Stimulated activated CD8-positive, alpha-beta memory T cell treated with anti-CD3 and anti-CD28 coated beads, Interleukin-15, amount 100 ng/mL, for 48 hours (primary cell): Measurements from ENCODE around the gene SENP2.
"Not testable (repeated sequence)": the region's sequence is repeated elsewhere in the genome, so short reads cannot be mapped to it uniquely, and the experiment has no call there.

ENCODE experiments used
- DNase-seq, 2 donors: peaks; one replicate each; pipeline ENCODE4 v3.0.0-alpha.2; 2020; ENCODE audit warnings: low read depth in 2 of 2

Gene SENP2

DNA sequence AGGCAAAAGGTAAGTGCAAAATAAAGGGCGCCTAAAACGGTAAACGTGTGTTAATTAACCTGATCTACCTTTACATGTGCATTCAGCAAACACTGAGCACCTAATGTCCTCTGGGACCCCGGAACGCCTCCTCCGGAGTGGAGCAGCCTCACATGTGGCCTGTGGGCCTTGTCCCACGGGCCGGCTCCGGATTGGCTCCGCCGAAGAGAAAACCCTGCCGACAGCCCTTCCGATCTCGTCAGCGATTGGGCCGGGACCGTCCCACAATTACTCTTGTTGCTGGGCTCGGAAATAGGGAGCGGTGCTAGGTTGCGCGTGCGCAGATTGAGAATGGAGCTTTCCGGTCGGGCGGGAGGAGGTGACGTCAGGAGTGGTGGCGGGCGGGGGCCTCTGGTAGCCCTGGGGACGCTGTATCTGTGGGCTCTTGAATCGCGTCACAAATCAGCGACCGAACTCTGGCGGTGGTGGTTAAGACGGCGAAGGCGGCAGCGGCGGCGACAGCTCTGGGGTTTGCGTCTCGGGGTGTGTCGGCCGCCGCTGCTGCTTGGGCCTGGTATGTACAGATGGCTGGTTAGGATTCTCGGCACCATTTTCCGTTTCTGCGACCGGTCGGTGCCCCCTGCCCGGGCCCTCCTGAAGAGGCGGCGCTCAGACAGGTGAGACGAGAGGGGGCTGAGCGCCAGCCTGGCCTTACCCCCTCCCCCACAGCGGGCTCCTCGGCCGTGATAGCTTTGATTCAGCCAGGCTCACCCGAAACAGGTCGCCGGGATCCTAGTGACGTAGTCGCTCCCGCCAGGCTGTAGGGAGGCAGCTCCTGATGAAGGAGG lies at the start of gene SENP2:
TSS of gene SENP2 (plus strand) at position 437 of the 827 bp plus-strand sequence. CDS start at position 556, 119 bp downstream.
- DNase-seq = peak; percentile 98 to 99

DNA sequence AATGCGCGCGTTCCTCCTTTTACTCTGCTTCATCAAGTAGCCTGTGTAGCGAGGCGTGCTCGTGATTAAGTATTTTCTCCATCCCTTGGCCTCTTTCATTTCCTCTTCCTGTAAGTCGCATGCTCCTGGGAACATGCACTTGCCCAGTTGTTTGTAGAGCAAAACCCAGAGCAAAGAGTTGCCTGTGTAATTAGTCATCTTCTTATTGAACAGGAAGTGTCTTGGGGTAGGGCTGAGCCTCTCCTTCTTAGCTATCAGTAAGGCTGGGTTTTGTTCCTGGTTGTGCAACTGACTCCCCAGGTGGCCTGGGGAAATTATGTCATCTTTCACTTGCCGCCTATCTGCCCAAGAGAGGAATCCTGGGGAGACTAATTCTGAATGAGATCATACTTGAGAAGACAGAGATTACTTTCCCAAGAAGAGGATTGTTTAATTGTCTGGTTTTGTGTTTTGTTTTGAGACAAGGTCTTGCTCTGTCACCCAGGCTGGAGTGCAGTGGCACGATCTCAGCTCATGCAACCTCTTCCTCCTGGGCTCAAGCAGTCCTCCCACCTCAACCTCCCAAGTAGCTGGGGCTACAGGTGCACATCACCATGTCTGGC lies 48.6 kb upstream of the SENP2 start:
- peak; percentile 1 to 40 for DNase-seq

DNA sequence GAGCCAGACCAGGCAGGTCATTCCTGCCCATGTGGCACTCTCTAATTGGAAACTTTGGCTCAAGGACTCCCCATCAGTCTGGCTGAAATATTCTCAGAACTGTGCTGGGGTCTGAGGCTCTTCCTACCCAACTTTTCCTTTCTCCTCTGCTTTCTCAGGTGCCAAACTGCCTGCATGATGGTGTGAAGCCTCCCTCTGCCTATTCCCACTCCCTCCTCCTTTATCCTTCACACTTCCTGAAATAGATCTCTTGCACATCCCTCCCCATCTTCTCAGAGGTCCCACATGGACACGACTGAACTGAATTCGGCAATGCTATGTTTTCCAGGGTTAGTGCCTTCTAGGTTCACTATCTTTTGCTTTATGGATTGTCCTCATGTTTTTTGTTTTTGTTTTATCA lies 46.2 kb upstream of the SENP2 start:
- no peak for DNase-seq

DNA sequence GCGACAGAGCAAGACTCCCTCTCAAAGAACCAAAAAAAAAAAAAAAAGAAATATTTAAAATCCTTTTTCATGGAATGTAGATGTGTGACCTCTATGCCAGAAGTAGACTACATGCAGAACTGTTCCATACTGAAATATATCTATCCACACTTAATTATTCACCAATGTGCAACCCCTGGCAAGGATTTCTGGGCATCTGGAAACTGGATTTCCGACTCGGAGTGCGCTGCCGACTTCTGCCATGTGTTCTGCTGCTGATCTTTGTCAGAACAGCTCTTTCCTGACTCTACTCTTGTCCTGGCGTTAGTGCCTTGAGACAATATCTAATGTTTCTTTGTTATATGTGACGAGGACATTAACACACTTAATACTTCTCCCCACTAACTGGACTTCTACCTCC lies 45.4 kb upstream of the SENP2 start:
- DNase-seq = no peak

DNA sequence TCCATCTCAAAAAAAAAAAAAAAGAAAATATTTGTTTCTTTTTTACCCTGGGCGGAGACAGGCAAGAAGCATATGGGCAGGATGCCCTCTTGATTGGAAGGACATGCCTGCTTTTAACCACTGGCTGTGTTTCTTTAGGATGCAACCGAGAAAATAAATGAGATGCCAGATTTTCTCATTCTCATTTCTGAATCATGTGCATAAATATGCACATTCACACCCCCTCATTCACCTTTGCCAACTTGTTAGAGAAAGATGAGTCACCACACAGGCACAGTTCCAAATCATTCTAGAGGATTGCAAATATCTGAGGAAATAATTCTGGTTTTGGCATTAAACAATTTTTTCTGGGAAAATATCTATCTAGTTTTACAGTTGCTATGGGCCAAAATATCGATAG lies 37.0 kb upstream of the SENP2 start:
- DNase-seq = no peak

DNA sequence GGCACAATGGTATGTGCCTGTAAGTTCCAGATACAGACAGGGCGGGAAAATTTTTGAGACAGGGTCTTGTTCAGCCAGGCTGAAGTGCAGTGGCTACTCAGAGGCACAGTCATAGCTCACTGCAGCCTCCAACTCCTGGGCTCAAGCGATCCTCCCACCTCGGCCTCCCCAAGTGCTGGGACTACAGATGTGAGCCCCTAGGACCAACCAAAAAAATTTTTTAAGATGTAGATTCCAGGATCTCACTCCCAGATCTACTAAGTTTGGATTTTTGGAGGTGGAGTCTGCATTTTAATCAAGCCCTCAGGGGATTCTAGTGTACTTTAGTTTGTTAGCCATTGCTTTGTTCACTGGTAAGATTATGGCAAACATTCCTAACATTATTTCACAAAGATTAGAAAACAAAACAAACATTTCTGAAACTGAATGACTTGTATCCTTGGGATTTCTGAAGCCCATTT lies 36.4 kb upstream of the SENP2 start:
- DNase-seq = no peak

DNA sequence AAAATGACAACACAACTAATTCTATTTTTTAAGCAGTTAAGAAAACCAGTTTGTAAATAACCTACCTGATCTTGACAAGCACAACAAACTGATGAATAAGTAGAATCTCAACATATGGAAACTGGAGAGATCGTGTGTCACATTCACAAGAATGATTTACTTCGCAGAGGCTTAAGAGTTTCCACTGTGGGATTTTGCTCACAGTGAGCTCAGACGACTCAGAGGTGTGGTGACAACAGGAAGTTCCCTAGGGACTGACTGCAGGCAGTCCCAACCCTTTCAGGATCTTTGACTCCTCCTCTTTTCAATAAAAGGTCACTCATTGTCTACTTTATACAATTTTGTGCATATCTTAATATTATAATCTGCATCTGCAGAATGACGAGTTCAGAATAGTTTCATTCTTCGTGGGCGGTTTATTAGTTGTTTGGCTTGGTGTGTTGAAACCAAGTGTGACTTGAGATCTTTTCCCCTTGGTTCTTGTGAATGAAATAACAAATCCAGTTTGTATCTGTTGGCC lies 33.7 kb upstream of the SENP2 start, which contains the start of gene LIPH:
TSS of gene LIPH (minus strand) at position 231 of the 520 bp plus-strand sequence. CDS start at position 114, 117 bp downstream.
- DNase-seq = peak in 1 of 2 donors; percentile 27

DNA sequence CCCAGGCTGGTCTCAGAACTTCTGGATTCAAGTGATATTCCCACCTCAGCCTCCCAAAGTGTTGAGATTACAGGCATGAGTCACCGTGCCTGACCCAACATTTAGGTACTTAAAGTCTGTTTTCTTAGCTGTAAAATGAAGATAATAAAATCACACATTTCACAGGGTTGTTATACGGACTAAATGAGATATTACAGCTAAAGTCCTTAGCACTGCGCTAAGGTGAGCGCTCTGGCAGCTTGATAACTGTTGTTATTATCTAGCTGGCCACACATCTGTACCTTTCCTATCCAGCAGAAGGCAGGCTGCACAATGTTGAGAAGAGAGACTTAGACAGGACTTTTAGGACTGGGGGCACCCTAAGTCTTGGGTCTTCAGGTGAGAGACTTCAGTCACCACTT lies 31.0 kb upstream of the SENP2 start:
- DNase-seq = no peak

DNA sequence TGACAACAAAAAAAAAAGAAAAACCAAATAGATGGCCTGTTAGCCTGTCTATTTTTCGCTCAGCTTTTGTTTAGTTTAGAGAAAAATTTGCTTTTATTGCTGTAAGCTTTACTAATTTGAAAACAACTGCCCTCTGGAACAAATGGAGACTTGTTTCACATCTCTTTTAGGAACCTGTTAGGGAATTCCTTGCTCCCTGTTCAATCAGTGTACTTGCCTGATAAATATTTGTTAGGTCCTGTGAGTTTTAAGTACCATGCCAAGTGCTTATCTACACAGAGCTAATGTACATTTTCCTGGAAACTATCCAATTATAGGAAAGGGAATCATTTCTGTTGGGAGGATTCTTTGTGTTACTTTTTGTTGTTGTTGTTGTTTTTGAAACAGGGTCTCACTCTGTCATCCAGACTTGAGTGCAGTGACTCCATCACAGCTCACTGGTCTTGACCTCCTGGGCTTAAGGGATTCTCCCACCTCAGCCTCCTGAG lies 30.2 kb upstream of the SENP2 start:
- no peak for DNase-seq

DNA sequence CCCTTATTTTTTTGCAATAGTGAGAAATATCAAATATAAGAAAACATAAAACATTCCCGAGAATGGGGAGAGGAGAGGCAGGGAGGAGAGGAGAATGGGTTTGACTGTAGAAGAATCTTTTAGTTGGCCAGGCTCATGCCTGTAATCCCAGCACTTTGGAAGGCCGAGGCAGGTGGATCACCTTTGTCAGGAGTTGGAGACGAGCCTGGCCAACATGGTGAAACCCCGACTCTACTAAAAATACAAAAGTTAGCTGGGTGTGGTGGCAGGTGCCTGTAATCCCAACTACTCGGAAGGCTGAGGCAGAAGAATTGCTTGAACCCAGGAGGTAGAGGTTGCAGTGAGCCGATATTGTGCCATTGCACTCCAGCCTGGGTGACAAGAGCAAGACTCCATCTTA lies 29.5 kb upstream of the SENP2 start:
- DNase-seq = not testable (repeated sequence)

DNA sequence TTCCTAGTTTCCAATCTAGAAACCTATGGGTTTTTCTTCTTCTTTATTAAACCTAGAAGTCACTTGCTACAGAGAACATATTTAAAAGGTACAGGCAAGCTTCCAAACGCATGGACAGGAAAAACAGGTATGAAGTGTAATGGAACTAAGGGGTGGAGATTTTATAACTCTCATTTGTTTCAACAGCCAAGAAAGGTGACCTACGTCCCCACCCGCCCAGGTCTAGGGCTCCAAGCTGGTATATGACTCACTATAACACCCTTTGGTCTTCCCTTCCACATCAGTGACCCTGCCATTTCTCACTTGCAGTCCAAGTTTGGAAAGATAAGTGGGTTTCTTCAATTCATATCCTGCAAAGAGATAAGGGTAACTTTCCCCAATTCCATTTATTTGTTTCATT lies 27.7 kb upstream of the SENP2 start:
- DNase-seq = no peak

DNA sequence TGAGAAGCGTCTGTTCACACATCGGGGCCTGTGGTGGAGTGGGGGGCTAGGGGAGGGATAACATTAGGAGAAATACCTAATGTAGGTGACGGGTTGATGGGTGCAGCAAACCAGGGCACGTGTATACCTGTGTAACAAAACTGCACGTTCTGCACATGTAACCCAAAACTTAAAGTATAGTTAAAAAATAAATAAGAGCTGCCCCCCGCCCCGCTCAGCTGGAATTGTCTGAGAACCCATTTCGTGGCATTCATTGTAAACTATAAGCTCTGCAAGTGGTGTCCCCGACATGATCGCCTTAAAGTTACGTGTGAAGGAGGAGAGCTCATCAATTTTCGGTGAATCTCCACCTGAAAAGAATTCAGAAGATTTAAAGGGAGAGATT lies 26.4 kb upstream of the SENP2 start:
- no peak for DNase-seq

DNA sequence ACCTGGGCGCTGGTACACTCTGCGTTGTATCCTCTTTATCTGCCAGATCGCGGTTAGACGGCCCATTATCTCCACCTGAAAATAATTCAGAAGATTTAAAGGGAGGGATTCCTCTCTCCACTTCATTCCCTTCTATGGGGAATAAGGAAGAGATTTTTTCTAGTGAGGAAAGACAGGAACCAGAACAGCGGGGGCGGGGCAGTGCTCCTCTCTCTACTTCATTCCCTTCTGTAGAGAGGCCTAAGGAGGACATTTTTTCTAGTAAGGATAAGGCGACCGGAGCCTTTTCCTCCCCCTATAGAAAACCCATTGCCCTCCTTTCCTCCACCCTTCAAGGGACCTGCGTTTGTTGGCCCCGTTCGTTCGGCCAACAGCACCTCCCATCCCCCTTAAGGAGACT lies 25.4 kb upstream of the SENP2 start:
- no peak for DNase-seq

DNA sequence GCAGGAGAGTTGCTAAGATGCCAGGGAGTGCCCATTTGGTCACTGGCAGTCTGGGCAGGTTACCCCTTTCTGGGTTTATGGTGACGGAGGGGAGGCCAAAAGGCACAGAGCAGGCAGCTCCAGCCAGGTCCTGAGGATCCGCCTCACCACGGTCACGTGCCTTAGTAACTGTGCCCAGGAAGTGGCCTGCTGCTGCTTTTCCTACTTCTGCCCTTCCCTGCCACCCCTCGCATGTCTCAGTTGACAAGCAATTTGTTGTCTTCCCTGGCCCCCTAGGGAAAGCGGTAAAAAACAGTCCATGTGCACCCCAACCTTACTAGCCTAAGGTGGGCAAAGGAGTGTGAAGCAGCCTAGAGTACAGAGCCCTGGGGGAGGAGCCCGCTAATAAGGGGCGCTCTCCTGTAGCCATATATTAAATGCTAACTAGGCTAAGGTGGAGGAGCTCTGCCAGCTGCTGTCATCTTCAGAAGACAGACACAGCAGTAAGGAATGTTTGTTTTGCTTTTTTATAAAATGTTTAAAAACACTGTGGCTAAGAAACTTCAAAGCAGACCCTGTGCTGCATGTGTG lies 24.6 kb upstream of the SENP2 start:
- no peak for DNase-seq

DNA sequence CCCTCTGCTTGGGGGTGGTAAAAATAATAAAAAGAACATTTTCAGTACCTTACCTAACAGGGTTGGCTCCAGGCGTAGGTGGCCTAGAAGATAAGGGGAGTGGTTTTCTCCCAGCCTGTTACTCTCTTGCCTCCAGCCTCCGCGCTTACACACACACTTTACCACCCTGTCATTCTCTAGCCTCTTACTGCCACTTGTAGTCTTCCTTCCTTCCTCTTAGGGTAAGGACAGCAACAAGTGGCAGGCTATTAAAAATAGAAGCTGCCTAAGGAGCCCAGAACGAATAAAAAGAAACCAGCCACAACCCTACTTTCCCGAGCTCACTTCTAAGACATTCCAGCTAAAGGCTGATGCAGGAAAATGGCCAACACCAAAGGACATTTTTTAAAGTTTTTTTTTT lies 24.1 kb upstream of the SENP2 start:
- no peak for DNase-seq

DNA sequence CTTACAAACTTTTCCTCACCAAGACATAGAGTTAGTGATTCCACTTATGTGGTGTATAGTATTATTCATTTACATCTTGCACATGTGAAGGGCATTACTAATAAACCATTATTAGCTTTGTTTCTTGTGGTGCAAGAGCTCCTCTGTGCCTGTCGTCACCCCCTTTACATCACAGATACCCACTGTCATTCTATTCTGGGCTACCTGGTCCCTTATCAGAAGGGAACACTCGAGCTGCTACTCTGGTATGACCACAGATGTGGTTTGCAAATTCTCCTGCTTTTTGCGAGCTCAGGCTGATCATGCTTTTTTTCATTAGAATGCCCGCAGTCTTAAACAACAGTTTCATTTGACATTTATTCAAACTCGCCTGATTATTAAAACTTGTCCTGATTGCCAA lies 13.9 kb upstream of the SENP2 start:
- DNase-seq = no peak

DNA sequence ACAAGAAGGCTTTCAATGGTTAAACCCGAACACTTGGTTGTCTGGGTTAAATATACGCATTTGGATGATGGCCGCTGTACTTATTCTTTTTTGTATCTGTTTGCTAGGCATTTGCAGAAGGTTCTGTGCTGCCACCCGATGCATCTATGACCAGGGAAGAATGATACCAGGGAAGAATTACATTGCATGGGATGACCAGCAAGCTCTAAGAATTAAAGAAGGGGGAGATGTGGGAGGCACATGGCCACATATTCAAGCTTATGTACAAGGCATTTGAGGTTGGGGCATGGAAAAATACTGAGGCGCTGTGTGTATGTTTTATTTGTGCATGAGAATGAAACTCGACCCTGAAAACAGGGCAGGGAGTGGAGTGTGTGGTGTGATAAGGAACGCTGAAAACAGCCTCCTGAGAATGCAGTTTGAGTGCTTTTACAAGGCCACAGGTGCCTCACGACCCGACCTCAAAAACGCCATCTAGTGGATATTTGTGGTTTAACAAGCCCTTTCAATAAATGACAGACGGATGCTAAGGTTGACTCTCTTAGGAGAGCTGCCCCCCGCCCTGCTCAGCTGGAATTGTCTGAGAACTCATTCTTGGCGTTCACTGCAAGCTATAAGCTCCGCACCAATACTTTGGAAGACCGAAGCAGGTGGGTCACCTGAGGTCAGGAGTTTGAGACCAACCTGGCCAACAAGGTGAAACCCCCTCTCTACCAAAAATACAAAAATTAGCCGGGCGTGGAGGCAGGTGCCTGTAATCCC lies 10.8 kb upstream of the SENP2 start:
- not testable (repeated sequence) for DNase-seq

DNA sequence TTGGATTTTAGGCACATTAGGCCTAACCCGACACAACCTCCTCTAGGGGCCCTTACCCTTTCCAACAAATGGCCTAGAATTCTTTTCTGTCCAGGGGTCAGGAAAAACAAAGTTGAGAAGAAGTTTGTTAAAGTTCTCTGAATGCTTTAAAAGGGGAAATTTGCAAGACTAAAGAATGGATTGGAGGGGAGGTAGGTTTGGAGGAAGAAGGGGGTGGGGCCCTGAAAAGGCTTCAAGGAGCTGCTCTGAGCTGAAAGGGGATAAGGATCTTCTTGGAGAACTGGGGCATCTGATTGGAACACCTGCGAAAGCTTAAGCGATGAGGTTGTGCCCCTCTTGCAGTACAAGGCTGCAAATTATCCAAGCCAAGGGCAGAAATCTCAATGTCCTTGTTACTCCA lies 3.9 kb upstream of the SENP2 start:
- DNase-seq = no peak

DNA sequence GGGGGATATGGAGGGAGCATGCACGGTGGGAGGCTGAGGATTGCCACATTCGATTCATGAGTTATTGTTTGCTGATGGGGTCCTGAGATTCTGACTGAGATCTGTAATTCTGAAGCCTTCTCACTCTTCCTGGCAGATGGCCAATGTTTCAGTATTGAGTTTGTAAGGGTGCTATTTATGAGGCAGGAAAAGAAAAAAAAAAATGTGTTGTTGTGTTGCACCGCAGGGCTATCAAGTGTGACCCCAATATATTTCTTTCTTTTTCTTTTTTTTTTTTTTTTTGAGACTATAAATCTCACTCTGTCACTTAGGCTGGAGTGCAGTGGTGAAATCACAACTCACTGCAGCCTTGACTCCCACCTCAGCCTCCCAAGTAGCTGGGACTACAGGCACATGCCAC lies 3.2 kb upstream of the SENP2 start:
- no peak for DNase-seq

DNA sequence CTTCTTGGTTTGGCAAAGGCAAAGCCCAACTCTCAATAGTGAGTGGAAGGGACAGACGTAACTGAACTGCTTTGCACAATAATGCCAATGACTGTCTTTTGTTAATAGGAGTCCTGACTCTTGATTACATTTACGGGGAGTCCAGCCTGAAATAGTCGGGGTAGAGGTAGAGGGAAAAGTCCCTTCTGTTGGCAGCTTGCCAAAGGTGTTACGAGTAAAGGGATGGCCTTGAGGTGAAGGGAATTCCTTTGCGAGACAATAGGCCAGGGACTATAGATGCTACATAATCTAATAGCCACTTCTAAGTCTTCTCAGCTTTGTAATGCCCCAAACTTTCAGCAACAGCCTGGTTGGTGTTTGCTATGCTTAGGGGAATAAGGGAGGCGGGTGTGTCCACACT lies 2.2 kb upstream of the SENP2 start:
- DNase-seq = no peak

DNA sequence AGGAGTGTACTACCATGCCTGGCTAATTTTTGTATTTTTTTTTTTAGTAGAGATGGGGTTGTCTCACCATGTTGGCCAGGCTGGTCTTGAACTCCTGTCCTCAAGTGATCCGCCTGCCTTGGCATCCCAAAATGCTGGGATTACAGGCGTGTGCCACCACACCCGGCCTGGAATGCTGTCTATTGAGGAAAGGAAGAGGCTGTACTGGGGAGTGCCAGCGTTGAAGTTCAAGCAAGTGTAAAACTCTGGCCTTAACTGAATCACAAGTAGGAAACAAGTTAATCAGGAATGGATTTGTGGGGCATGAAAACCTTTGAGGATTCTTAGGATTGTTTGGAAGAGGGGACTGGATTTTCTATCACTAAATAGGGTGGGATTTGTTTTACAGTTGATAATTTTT lies 1.4 kb upstream of the SENP2 start:
- DNase-seq = no peak

DNA sequence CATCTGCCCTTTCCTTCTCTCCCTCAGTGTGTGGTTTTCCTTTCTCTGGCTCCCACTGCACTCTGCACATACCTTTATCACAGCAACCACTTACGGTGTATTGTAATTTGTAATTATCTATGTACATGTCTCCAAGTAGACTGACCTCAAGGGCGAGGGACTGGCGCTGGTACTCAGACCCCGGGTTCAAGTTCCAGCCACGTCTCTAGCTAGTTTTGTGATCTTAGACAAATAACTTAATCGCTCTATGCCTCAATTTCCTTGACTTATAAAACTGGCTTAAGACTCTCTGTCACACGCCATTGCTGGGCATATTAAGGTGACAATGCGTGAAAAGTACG lies 607 bp upstream of the SENP2 start:
- DNase-seq = no peak
